SK-N-SH treated with all-trans-retinoic acid at 6 μM for 48 hours (cell line): ENCODE results near the gene TNFRSF1A.

ENCODE experiments used
- ATAC-seq: fragments of 200-7000 bp; cut with Tn5 transposase; 3 replicates; pipeline ENCODE4 v1.9.1; 2020; ENCODE audit warnings: mild to moderate bottlenecking, moderate library complexity
- ARNTL ChIP-seq: fragments of 450-650 bp; formaldehyde crosslinking; IDR thresholded peaks from 2 replicates; pipeline ENCODE4 v1.5.0; 2020; ENCODE audit warnings: low read depth, mild to moderate bottlenecking, moderate library complexity, borderline replicate concordance
- BACH2 ChIP-seq: fragments of 250-450 bp; sonication (Bioruptor Pico); IDR thresholded peaks from 2 replicates; pipeline ENCODE4 v1.9.0; 2021; ENCODE audit warnings: mild to moderate bottlenecking, borderline replicate concordance
- CSDC2 ChIP-seq: fragments of 250-450 bp; sonication (Bioruptor Pico); IDR thresholded peaks from 2 replicates; pipeline ENCODE4 v1.5.0; 2020; ENCODE audit warnings: mild to moderate bottlenecking, moderate library complexity
- ESRRG ChIP-seq: fragments of 250-450 bp; sonication (Bioruptor Pico); IDR thresholded peaks from 2 replicates; pipeline ENCODE4 v1.6.1; 2021; ENCODE audit warnings: mild to moderate bottlenecking
- GLIS3 ChIP-seq: fragments of 250-450 bp; sonication (Bioruptor Pico); IDR thresholded peaks from 2 replicates; pipeline ENCODE4 v1.5.0; 2020; ENCODE audit warnings: mild to moderate bottlenecking, moderate library complexity
- OSR1 ChIP-seq: fragments of 250-450 bp; sonication (Bioruptor Pico); IDR thresholded peaks from 2 replicates; pipeline ENCODE4 v1.8.0; 2022; ENCODE audit warnings: moderate library complexity, mild to moderate bottlenecking, inconsistent platforms
- RARB ChIP-seq: fragments of 250-450 bp; sonication (Bioruptor Pico); IDR thresholded peaks from 2 replicates; pipeline ENCODE4 v1.8.0; 2021; ENCODE audit warnings: mild to moderate bottlenecking, moderate library complexity
- SNAI2 ChIP-seq: fragments of 250-450 bp; sonication (Bioruptor Pico); IDR thresholded peaks from 2 replicates; pipeline ENCODE4 v1.5.0; 2020; ENCODE audit warnings: mild to moderate bottlenecking, moderate library complexity
- TCF4 ChIP-seq: fragments of 250-450 bp; sonication (Bioruptor Pico); IDR thresholded peaks from 2 replicates; pipeline ENCODE4 v1.8.0; 2021; ENCODE audit warnings: mild to moderate bottlenecking, moderate library complexity, borderline replicate concordance
- TOX ChIP-seq: fragments of 250-450 bp; sonication (Bioruptor Pico); IDR thresholded peaks from 2 replicates; pipeline ENCODE4 v1.8.0; 2021; ENCODE audit warnings: mild to moderate bottlenecking, moderate library complexity, borderline replicate concordance
- ZC3H10 ChIP-seq: fragments of 250-450 bp; sonication (Bioruptor Pico); IDR thresholded peaks from 2 replicates; pipeline ENCODE4 v1.5.1; 2021; ENCODE audit warnings: mild to moderate bottlenecking, moderate library complexity
- ZFP3 ChIP-seq: fragments of 250-450 bp; sonication (Bioruptor Pico); IDR thresholded peaks from 2 replicates; pipeline ENCODE4 v1.5.0; 2020; ENCODE audit warnings: mild to moderate bottlenecking, moderate library complexity
- ZFP30 ChIP-seq: fragments of 450-650 bp; formaldehyde crosslinking; IDR thresholded peaks from 2 replicates; pipeline ENCODE4 v1.5.0; 2022; ENCODE audit warnings: mild to moderate bottlenecking, moderate library complexity
- ZNF565 ChIP-seq: fragments of 450-650 bp; formaldehyde crosslinking; conservative IDR thresholded peaks from 2 replicates; pipeline ENCODE4 v1.5.0; 2020; ENCODE audit warnings: low read depth, mild to moderate bottlenecking, moderate library complexity
- ZNF8 ChIP-seq: fragments of 450-650 bp; formaldehyde crosslinking; IDR thresholded peaks from 2 replicates; pipeline ENCODE4 v1.5.0; 2020; ENCODE audit warnings: mild to moderate bottlenecking, moderate library complexity
- TF ChIP-seq, protein P1 (sequence below): fragments of 250-450 bp; sonication (Bioruptor Pico); IDR thresholded peaks from 2 replicates; pipeline ENCODE4 v1.5.1; 2020; ENCODE audit warnings: low read depth, mild to moderate bottlenecking, moderate library complexity
- TF ChIP-seq, protein P2 (sequence below): fragments of 250-450 bp; sonication (Bioruptor Pico); IDR thresholded peaks from 2 replicates; pipeline ENCODE4 v1.8.0; 2021; ENCODE audit warnings: low read depth, mild to moderate bottlenecking, moderate library complexity, borderline replicate concordance
- TF ChIP-seq, protein P3 (sequence below): fragments of 250-450 bp; sonication (Bioruptor Pico); IDR thresholded peaks from 2 replicates; pipeline ENCODE4 v1.5.0; 2020; ENCODE audit warnings: mild to moderate bottlenecking, moderate library complexity
- TF ChIP-seq, protein P4 (sequence below): fragments of 250-450 bp; sonication (Bioruptor Pico); IDR thresholded peaks from 2 replicates; pipeline ENCODE4 v1.8.0; 2020; ENCODE audit warnings: mild to moderate bottlenecking, moderate library complexity, borderline replicate concordance

Gene TNFRSF1A

DNA sequence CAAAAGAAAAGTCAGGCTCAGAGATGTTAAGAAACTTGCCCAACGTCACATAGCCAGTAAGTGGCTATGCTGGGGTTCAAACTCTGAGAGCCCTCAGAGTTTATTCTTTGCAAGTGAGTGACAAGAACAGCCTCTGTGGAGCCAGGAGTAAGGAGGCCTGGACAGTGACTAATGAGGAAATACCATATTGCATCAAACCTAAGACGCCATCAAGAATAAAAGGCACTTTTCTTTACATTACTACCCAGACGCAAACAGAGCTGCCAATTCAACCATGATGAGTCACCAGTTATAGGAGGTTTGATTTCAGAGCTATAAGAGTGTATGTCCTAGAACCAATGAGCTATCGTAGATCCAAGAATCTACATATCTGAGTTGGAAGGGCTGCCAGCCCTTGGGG is 9.4 kb downstream of the TNFRSF1A start (continued):
- TF ChIP-seq ZFP3 (no peak), SNAI2 (CRISPR knock-in tag) (no peak), ZFP30 (CRISPR knock-in tag) (no peak)

DNA sequence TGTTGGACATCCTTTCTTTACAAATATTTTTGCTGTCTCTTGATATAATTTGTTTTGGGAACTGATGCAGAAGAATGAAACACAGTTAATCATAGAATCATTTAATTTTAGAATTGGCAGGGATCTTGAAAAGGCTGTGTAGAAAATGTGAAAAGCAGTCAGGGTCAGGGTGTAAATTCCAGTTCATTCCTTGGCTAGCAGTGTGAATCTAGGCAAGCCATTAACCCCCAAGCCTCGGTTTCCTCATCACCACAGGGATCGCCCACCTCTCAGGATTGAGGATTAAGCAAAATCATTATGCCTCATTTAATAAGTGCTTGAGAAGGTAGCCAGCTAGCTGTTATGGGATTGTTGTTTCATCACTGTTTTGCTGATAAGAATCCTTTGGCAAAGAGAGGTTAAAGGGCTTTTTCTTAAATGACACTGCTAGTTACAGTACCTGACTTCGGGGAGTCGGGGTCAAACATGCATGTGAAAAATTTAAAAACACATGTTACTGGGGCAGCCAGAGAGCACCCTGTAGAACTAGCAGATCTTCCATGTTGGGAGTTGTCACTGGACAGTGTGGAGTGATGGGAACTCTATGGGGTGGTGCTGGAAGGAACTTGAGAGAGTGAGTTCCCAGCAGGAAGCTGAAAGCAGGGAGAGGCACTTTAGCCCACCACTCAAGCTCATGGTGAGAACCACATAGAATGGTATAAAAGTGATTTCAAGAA is 10.7 kb downstream of the TNFRSF1A start:
- no peak for TF ChIP-seq BACH2 (CRISPR knock-in tag)
- no peak for TF ChIP-seq ZNF8 (CRISPR knock-in tag)
- no peak for TF ChIP-seq RARB (CRISPR knock-in tag)
- TF ChIP-seq, protein P1, sequence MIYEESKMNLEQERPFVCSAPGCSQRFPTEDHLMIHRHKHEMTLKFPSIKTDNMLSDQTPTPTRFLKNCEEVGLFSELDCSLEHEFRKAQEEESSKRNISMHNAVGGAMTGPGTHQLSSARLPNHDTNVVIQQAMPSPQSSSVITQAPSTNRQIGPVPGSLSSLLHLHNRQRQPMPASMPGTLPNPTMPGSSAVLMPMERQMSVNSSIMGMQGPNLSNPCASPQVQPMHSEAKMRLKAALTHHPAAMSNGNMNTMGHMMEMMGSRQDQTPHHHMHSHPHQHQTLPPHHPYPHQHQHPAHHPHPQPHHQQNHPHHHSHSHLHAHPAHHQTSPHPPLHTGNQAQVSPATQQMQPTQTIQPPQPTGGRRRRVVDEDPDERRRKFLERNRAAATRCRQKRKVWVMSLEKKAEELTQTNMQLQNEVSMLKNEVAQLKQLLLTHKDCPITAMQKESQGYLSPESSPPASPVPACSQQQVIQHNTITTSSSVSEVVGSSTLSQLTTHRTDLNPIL (CRISPR knock-in tag), result no peak
- no peak for TF ChIP-seq TOX (CRISPR knock-in tag)
- TF ChIP-seq, protein P2, sequence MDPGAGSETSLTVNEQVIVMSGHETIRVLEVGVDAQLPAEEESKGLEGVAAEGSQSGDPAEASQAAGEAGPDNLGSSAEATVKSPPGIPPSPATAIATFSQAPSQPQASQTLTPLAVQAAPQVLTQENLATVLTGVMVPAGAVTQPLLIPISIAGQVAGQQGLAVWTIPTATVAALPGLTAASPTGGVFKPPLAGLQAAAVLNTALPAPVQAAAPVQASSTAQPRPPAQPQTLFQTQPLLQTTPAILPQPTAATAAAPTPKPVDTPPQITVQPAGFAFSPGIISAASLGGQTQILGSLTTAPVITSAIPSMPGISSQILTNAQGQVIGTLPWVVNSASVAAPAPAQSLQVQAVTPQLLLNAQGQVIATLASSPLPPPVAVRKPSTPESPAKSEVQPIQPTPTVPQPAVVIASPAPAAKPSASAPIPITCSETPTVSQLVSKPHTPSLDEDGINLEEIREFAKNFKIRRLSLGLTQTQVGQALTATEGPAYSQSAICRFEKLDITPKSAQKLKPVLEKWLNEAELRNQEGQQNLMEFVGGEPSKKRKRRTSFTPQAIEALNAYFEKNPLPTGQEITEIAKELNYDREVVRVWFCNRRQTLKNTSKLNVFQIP (CRISPR knock-in tag), result no peak
- no peak for TF ChIP-seq GLIS3 (CRISPR knock-in tag)
- TF ChIP-seq ZC3H10 (CRISPR knock-in tag), result no peak
- TF ChIP-seq CSDC2, result no peak
- TF ChIP-seq, protein P3, sequence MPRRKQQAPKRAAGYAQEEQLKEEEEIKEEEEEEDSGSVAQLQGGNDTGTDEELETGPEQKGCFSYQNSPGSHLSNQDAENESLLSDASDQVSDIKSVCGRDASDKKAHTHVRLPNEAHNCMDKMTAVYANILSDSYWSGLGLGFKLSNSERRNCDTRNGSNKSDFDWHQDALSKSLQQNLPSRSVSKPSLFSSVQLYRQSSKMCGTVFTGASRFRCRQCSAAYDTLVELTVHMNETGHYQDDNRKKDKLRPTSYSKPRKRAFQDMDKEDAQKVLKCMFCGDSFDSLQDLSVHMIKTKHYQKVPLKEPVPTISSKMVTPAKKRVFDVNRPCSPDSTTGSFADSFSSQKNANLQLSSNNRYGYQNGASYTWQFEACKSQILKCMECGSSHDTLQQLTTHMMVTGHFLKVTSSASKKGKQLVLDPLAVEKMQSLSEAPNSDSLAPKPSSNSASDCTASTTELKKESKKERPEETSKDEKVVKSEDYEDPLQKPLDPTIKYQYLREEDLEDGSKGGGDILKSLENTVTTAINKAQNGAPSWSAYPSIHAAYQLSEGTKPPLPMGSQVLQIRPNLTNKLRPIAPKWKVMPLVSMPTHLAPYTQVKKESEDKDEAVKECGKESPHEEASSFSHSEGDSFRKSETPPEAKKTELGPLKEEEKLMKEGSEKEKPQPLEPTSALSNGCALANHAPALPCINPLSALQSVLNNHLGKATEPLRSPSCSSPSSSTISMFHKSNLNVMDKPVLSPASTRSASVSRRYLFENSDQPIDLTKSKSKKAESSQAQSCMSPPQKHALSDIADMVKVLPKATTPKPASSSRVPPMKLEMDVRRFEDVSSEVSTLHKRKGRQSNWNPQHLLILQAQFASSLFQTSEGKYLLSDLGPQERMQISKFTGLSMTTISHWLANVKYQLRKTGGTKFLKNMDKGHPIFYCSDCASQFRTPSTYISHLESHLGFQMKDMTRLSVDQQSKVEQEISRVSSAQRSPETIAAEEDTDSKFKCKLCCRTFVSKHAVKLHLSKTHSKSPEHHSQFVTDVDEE (CRISPR knock-in tag), result no peak
- no peak for TF ChIP-seq ARNTL (CRISPR knock-in tag)
- no peak for TF ChIP-seq ZNF565 (CRISPR knock-in tag)
- no peak for TF ChIP-seq ESRRG
- TF ChIP-seq ZFP3, result no peak
- no peak for TF ChIP-seq ZFP30 (CRISPR knock-in tag)
- no peak for TF ChIP-seq TCF4 (CRISPR knock-in tag)
- no peak for TF ChIP-seq SNAI2 (CRISPR knock-in tag)
- TF ChIP-seq, all 23 proteins: peak for 0
- no peak for ATAC-seq

DNA sequence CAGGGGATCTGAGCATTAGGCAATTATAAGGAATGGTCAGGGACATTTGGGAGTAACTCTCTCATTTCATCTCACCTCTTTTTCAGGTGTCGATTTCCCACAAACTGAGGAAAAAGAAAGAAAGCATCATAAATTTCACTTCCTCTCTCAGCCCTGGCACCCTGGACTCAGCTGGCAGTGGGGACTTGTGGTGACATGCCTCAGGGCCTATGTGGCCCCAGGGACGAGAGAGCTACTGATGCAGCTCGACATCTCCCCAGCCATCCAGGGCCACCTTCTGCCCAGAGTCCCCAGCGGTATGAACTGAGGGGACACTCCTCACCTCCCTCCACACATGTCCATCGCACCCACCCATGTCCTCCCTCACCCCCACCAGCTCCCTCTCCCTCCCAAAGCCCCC is 11.7 kb downstream of the TNFRSF1A start:
- TF ChIP-seq, protein P2 (CRISPR knock-in tag), result no peak
- TF ChIP-seq, protein P3 (CRISPR knock-in tag), result no peak
- TF ChIP-seq ZFP30 (CRISPR knock-in tag), result no peak
- TF ChIP-seq ARNTL (CRISPR knock-in tag), result no peak
- no peak for ATAC-seq

DNA sequence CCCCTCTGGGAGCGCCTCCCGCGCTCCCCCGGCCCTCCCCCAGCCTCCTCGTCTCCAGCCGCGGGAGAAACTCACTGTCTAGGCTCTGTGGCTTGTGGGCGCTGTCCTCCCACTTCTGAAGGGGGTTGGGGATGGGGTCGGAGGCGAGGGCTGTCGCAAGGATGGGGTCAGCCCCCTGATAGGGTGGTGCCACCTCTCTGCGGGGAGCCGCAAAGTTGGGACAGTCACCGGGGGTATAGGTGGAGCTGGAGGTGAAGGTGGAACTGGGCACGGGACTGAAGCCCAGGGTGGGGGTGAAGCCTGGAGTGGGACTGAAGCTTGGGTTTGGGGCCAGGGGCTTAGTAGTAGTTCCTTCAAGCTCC is 12.2 kb downstream of the TNFRSF1A start:
- TF ChIP-seq ZNF565 (CRISPR knock-in tag) (no peak), SNAI2 (CRISPR knock-in tag) (no peak), ESRRG (no peak), OSR1 (no peak)
- TF ChIP-seq, protein P4, sequence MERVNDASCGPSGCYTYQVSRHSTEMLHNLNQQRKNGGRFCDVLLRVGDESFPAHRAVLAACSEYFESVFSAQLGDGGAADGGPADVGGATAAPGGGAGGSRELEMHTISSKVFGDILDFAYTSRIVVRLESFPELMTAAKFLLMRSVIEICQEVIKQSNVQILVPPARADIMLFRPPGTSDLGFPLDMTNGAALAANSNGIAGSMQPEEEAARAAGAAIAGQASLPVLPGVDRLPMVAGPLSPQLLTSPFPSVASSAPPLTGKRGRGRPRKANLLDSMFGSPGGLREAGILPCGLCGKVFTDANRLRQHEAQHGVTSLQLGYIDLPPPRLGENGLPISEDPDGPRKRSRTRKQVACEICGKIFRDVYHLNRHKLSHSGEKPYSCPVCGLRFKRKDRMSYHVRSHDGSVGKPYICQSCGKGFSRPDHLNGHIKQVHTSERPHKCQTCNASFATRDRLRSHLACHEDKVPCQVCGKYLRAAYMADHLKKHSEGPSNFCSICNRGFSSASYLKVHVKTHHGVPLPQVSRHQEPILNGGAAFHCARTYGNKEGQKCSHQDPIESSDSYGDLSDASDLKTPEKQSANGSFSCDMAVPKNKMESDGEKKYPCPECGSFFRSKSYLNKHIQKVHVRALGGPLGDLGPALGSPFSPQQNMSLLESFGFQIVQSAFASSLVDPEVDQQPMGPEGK (CRISPR knock-in tag), result no peak
- TF ChIP-seq, protein P1 (CRISPR knock-in tag), result no peak

More for the DNA sequence above, 12.2 kb downstream of the TNFRSF1A start:
- no peak for ATAC-seq
